Measurements from ENCODE around the gene LMTK3. TPM values are rescaled to one million over a fixed set of nuclear protein-coding genes. Genes with fewer than 3 reads are reported as not detected.

The LMTK3 gene
- total RNA-seq, 2 experiments from 2014 or later: 2.3 to 2.6 TPM

GRCh38 chr19:48510421-48511268 lies 990 bp downstream of the LMTK3 start:
- no peaks in the 10 kb centered on the region for H3K9me3 Mint-ChIP-seq
- no peaks in the 10 kb centered on the region for H3K27me3 Mint-ChIP-seq (ENCODE audit: low read depth)
- H3K4me1 Mint-ChIP-seq (ENCODE audit: low read depth): peaks cover 16% of the 10 kb centered on the region
- H3K4me3 Mint-ChIP-seq: peak overlapping the region; percentile 80
- peak; percentile 82 for DNase-seq
- intact Hi-C loops (cut with micrococcal nuclease): loop anchor here (1.0 kb wide), 1 partner anchor 65 kb away; the partner anchor contains the start of gene GRWD1
- CTCF ChIA-PET: interaction anchor here (1.0 to 1.3 kb wide), 2 partner anchors 74 to 78 kb away, joined by 3 to 4 read pairs; no protein-coding TSS in a partner anchor
- H3K36me3 Mint-ChIP-seq (ENCODE audit: low read depth): no peaks in the 10 kb centered on the region
- H3K27ac Mint-ChIP-seq: no peak overlapping the region

GRCh38 chr19:48509467-48510194 lies 2.0 kb downstream of the LMTK3 start:
- DNase-seq: no peak
- H3K4me1 Mint-ChIP-seq (ENCODE audit: low read depth): peaks cover 16% of the 10 kb centered on the region

GRCh38 chr19:48508729-48509411 lies 2.8 kb downstream of the LMTK3 start:
- no peak for DNase-seq
- no peak overlapping the region for H3K27ac Mint-ChIP-seq
- H3K27me3 Mint-ChIP-seq (ENCODE audit: low read depth): no peaks in the 10 kb centered on the region
- no peaks in the 10 kb centered on the region for H3K36me3 Mint-ChIP-seq (ENCODE audit: low read depth)
- H3K4me3 Mint-ChIP-seq: no peak overlapping the region
- peaks cover 12% of the 10 kb centered on the region for H3K4me1 Mint-ChIP-seq (ENCODE audit: low read depth)
- CTCF ChIA-PET: interaction anchor here (0.7 to 5.4 kb wide), 4 partner anchors 15 to 145 kb away, joined by 3 to 83 read pairs (median 6); partner anchors contain the start of gene TMEM143
- H3K9me3 Mint-ChIP-seq: no peaks in the 10 kb centered on the region
- intact Hi-C loops (cut with micrococcal nuclease): loop anchor here (5.0 kb wide), 1 partner anchor 328 kb away; the partner anchor contains the start of gene HSD17B14

More at GRCh38 chr19:48509467-48510194, 2.0 kb downstream of the LMTK3 start:
- Mint-ChIP-seq H3K27me3 (ENCODE audit: low read depth) (no peaks in the 10 kb centered on the region), H3K36me3 (ENCODE audit: low read depth) (no peaks in the 10 kb centered on the region), H3K4me3 (no peak overlapping the region), H3K27ac (no peak overlapping the region), H3K9me3 (no peaks in the 10 kb centered on the region)
- CTCF ChIA-PET: interaction anchor here (1.3 to 5.4 kb wide), 2 partner anchors 74 to 79 kb away, joined by 4 to 83 read pairs; no protein-coding TSS in a partner anchor
- intact Hi-C loops (cut with micrococcal nuclease): loop anchor here (1.0 to 5.0 kb wide), 2 partner anchors 64 to 328 kb away; partner anchors contain the start of genes GRWD1 and HSD17B14

- CTCF ChIA-PET: interaction anchor here (0.8 to 5.4 kb wide), 11 partner anchors 15 to 102 kb away, joined by 3 to 83 read pairs (median 4); no protein-coding TSS in a partner anchor
- H3K27me3 Mint-ChIP-seq (ENCODE audit: low read depth): no peaks in the 10 kb centered on the region
- DNase-seq: no peak
- peaks cover 11% of the 10 kb centered on the region for H3K4me1 Mint-ChIP-seq (ENCODE audit: low read depth)
- intact Hi-C loops (cut with micrococcal nuclease): loop anchor here (5.0 kb wide), 1 partner anchor 329 kb away; the partner anchor contains the start of gene HSD17B14
- H3K4me3 Mint-ChIP-seq: no peak overlapping the region
- H3K9me3 Mint-ChIP-seq: no peaks in the 10 kb centered on the region
- H3K27ac Mint-ChIP-seq: no peak overlapping the region
- no peaks in the 10 kb centered on the region for H3K36me3 Mint-ChIP-seq (ENCODE audit: low read depth)
Observed at GRCh38 chr19:48507911-48508439, 3.7 kb downstream of the LMTK3 start.

- Mint-ChIP-seq H3K9me3 (no peaks in the 10 kb centered on the region), H3K36me3 (ENCODE audit: low read depth) (no peaks in the 10 kb centered on the region)
- intact Hi-C loops (cut with micrococcal nuclease): loop anchor here (1.0 to 5.0 kb wide), 3 partner anchors 78 to 331 kb away; partner anchors contain the start of gene HSD17B14
Observed at GRCh38 chr19:48506138-48506733, 5.4 kb downstream of the LMTK3 start.

GRCh38 chr19:48502350-48503018 lies 9.2 kb downstream of the LMTK3 start:
- H3K4me1 Mint-ChIP-seq (ENCODE audit: low read depth): peaks cover 19% of the 10 kb centered on the region
- no peaks in the 10 kb centered on the region for H3K9me3 Mint-ChIP-seq
- CTCF ChIA-PET: interaction anchor here (0.5 to 1.3 kb wide), 4 partner anchors 81 to 120 kb away, joined by 3 to 4 read pairs (median 4); no protein-coding TSS in a partner anchor
- no peak overlapping the region for H3K27ac Mint-ChIP-seq
- peaks cover 3% of the 10 kb centered on the region for H3K27me3 Mint-ChIP-seq (ENCODE audit: low read depth)
- intact Hi-C loops (cut with micrococcal nuclease): loop anchor here (1.0 kb wide), 1 partner anchor 9 kb away; no protein-coding TSS in a partner anchor
- no peaks in the 10 kb centered on the region for H3K36me3 Mint-ChIP-seq (ENCODE audit: low read depth)
- DNase-seq: no peak
- no peak overlapping the region for H3K4me3 Mint-ChIP-seq

More at GRCh38 chr19:48506138-48506733, 5.4 kb downstream of the LMTK3 start:
- DNase-seq: no peak
- Mint-ChIP-seq H3K4me3 (no peak overlapping the region), H3K27me3 (ENCODE audit: low read depth) (no peaks in the 10 kb centered on the region), H3K4me1 (ENCODE audit: low read depth) (peaks cover 17% of the 10 kb centered on the region), H3K27ac (no peak overlapping the region)
- CTCF ChIA-PET: interaction anchor here (0.6 to 5.4 kb wide), 18 partner anchors 12 to 336 kb away, joined by 3 to 83 read pairs (median 4); partner anchors contain the start of genes CA11, SYNGR4 and TMEM143

GRCh38 chr19:48501494-48502349 lies 9.9 kb downstream of the LMTK3 start:
- H3K36me3 Mint-ChIP-seq (ENCODE audit: low read depth): no peaks in the 10 kb centered on the region
- DNase-seq: peak; percentile 82
- peaks cover 22% of the 10 kb centered on the region for H3K4me1 Mint-ChIP-seq (ENCODE audit: low read depth)
- CTCF ChIA-PET: interaction anchor here (0.5 to 1.7 kb wide), 4 partner anchors 12 to 121 kb away, joined by 3 to 10 read pairs (median 4); no protein-coding TSS in a partner anchor
- intact Hi-C loops (cut with micrococcal nuclease): loop anchor here (1.0 kb wide), 1 partner anchor 8 kb away; no protein-coding TSS in a partner anchor
- no peaks in the 10 kb centered on the region for H3K9me3 Mint-ChIP-seq
- peak overlapping the region; percentile 74 for H3K4me3 Mint-ChIP-seq
- H3K27me3 Mint-ChIP-seq (ENCODE audit: low read depth): peaks cover 7% of the 10 kb centered on the region
- H3K27ac Mint-ChIP-seq: peak overlapping the region; percentile 80

GRCh38 chr19:48500830-48501493 lies 10.7 kb downstream of the LMTK3 start:
- no peak for DNase-seq
- Mint-ChIP-seq H3K36me3 (ENCODE audit: low read depth) (no peaks in the 10 kb centered on the region), H3K4me1 (ENCODE audit: low read depth) (peaks cover 22% of the 10 kb centered on the region), H3K9me3 (no peaks in the 10 kb centered on the region), H3K27me3 (ENCODE audit: low read depth) (peaks cover 7% of the 10 kb centered on the region), H3K27ac (peak overlapping the region; percentile 80), H3K4me3 (peak overlapping the region; percentile 74)
- intact Hi-C loops (cut with micrococcal nuclease): no loop called here
- CTCF ChIA-PET: interaction anchor here (0.7 to 1.7 kb wide), 3 partner anchors 11 to 86 kb away, joined by 3 to 10 read pairs (median 3); no protein-coding TSS in a partner anchor

GRCh38 chr19:48499316-48500090 lies 12.1 kb downstream of the LMTK3 start:
- Mint-ChIP-seq H3K27ac (no peak overlapping the region), H3K36me3 (ENCODE audit: low read depth) (no peaks in the 10 kb centered on the region), H3K27me3 (ENCODE audit: low read depth) (peaks cover 16% of the 10 kb centered on the region), H3K4me1 (ENCODE audit: low read depth) (peaks cover 22% of the 10 kb centered on the region), H3K9me3 (no peaks in the 10 kb centered on the region), H3K4me3 (no peak overlapping the region)
- CTCF ChIA-PET: no interaction called here
- intact Hi-C loops (cut with micrococcal nuclease): no loop called here
- no peak for DNase-seq
